HepG2 (cell line): Measurements from ENCODE around the gene PVR. TPM values are rescaled to one million over a fixed set of nuclear protein-coding genes. Genes with fewer than 3 reads are reported as not detected.

Experiments
- ATAD3A ChIP-seq: sonication (generic); formaldehyde crosslinking; IDR thresholded peaks from 2 replicates; pipeline ENCODE4 v1.4.0; 2020; ENCODE audit warnings: missing genetic modification reagents
- E2F1 ChIP-seq: sonication (generic); formaldehyde crosslinking; IDR thresholded peaks from 2 replicates; pipeline ENCODE4 v1.5.0; 2020; ENCODE audit warnings: missing genetic modification reagents
- HNRNPUL1 ChIP-seq: fragments of 200-400 bp; formaldehyde crosslinking; IDR thresholded peaks from 2 replicates; pipeline ENCODE4 v1.6.1; 2017; ENCODE audit warnings: low read depth, mild to moderate bottlenecking, low read length, moderate library complexity
- LCORL ChIP-seq, 2 experiments: fragments of 450-650 bp in 1 of 2; sonication (generic) in 1 of 2; formaldehyde crosslinking in 1 of 2; IDR thresholded peaks; 2 replicates each; pipeline versions ENCODE4 v1.5.0 to v1.6.1; 2017 to 2020; ENCODE audit warnings: antibody characterized with exemption in 1 of 2, missing genetic modification reagents in 1 of 2
- MBD4 ChIP-seq: IDR thresholded peaks from 2 replicates; pipeline ENCODE4 v1.6.1; 2012; ENCODE audit warnings: low read length, inconsistent platforms, borderline replicate concordance
- NFE2L1 ChIP-seq: sonication (generic); formaldehyde crosslinking; IDR thresholded peaks from 2 replicates; pipeline ENCODE4 v1.4.0; 2020; ENCODE audit warnings: missing genetic modification reagents, mild to moderate bottlenecking, borderline replicate concordance
- PITX1 ChIP-seq: sonication (generic); formaldehyde crosslinking; IDR thresholded peaks from 2 replicates; pipeline ENCODE4 v1.5.1; 2020; ENCODE audit warnings: mild to moderate bottlenecking, missing genetic modification reagents
- RBFOX2 ChIP-seq: fragments of 200-400 bp; formaldehyde crosslinking; IDR thresholded peaks from 2 replicates; pipeline ENCODE4 v1.6.1; 2017; ENCODE audit warnings: low read depth, mild to moderate bottlenecking, low read length
- SOX6 ChIP-seq, 2 experiments: fragments of 450-650 bp in 1 of 2; sonication (generic) in 1 of 2; formaldehyde crosslinking in 1 of 2; IDR thresholded peaks; 2 replicates each; pipeline versions ENCODE4 v1.4.0 to v1.6.1; 2017 to 2020; ENCODE audit warnings: antibody characterized with exemption in 1 of 2, mild to moderate bottlenecking in 1 of 2, missing genetic modification reagents in 1 of 2
- SP2 ChIP-seq: sonication (generic); formaldehyde crosslinking; IDR thresholded peaks from 2 replicates; pipeline ENCODE4 v1.5.1; 2020; ENCODE audit warnings: mild to moderate bottlenecking, missing genetic modification reagents
- TFDP1 ChIP-seq: IDR thresholded peaks from 2 replicates; pipeline ENCODE4 v1.6.1; 2016; ENCODE audit warnings: missing compliant biosample characterization, missing genetic modification reagents, borderline replicate concordance
- TP53 ChIP-seq: sonication (generic); formaldehyde crosslinking; conservative IDR thresholded peaks from 2 replicates; pipeline ENCODE4 v1.4.0; 2020; ENCODE audit warnings: missing genetic modification reagents
- ZFP90 ChIP-seq: sonication (generic); formaldehyde crosslinking; IDR thresholded peaks from 2 replicates; pipeline ENCODE4 v1.8.0; 2022; ENCODE audit warnings: missing genetic modification reagents, mild to moderate bottlenecking, inconsistent platforms, borderline replicate concordance
- ZNF800 ChIP-seq: sonication (generic); formaldehyde crosslinking; IDR thresholded peaks from 2 replicates; pipeline ENCODE4 v1.4.0; 2020; ENCODE audit warnings: missing genetic modification reagents
- polyA plus RNA-seq, 8 experiments: library from polyadenylated mRNA; depleted of rRNA in 3 of 8; stranded (reverse) in 7 of 8; unstranded in 1 of 8; fragments of >200 nt; fragmentation: Illumina TruSeq in 4 of 8; extraction: Trizol in 4 of 8; gene quantifications; 2 replicates each; pipeline versions ENCODE4 v1.2.1 to v1.2.3, GENCODE V29; 2011 to 2016; ENCODE audit warnings: low read depth in 4 of 8, missing spikeins in 1 of 8, mixed read lengths in 1 of 8; ENCODE audit not compliant: insufficient read depth in 1 of 8
- total RNA-seq, 5 experiments: library from RNA; depleted of rRNA; stranded (reverse); fragments of >200 nt; fragmentation: Illumina TruSeq; extraction: Trizol; gene quantifications; 2 replicates each; pipeline ENCODE4 v1.2.3, GENCODE V29; 2016; ENCODE audit warnings: low read depth in 1 of 5
- TF ChIP-seq, protein P1 (sequence below): fragments of 450-650 bp; IDR thresholded peaks from 2 replicates; pipeline ENCODE4 v1.6.1; 2017; ENCODE audit warnings: mild to moderate bottlenecking
- TF ChIP-seq, protein P2 (sequence below): sonication (generic); formaldehyde crosslinking; IDR thresholded peaks from 2 replicates; pipeline ENCODE4 v1.4.0; 2020; ENCODE audit warnings: mild to moderate bottlenecking, missing genetic modification reagents
- TF ChIP-seq, protein P3 (sequence below): sonication (generic); formaldehyde crosslinking; IDR thresholded peaks from 2 replicates; pipeline ENCODE4 v1.4.0; 2020; ENCODE audit warnings: missing genetic modification reagents

PVR gene
- total and polyA plus RNA-seq, 2 of the 13 experiments (the other 11 are each of a cell fraction or from before 2014, with no cell fraction given), result 43.4 to 46.6 TPM

- TF ChIP-seq, protein P1, sequence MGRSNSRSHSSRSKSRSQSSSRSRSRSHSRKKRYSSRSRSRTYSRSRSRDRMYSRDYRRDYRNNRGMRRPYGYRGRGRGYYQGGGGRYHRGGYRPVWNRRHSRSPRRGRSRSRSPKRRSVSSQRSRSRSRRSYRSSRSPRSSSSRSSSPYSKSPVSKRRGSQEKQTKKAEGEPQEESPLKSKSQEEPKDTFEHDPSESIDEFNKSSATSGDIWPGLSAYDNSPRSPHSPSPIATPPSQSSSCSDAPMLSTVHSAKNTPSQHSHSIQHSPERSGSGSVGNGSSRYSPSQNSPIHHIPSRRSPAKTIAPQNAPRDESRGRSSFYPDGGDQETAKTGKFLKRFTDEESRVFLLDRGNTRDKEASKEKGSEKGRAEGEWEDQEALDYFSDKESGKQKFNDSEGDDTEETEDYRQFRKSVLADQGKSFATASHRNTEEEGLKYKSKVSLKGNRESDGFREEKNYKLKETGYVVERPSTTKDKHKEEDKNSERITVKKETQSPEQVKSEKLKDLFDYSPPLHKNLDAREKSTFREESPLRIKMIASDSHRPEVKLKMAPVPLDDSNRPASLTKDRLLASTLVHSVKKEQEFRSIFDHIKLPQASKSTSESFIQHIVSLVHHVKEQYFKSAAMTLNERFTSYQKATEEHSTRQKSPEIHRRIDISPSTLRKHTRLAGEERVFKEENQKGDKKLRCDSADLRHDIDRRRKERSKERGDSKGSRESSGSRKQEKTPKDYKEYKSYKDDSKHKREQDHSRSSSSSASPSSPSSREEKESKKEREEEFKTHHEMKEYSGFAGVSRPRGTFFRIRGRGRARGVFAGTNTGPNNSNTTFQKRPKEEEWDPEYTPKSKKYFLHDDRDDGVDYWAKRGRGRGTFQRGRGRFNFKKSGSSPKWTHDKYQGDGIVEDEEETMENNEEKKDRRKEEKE, result no peak
- no peak for TF ChIP-seq ATAD3A (CRISPR knock-in tag)
- TF ChIP-seq, protein P2, sequence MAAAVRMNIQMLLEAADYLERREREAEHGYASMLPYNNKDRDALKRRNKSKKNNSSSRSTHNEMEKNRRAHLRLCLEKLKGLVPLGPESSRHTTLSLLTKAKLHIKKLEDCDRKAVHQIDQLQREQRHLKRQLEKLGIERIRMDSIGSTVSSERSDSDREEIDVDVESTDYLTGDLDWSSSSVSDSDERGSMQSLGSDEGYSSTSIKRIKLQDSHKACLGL (CRISPR knock-in tag), result no peak
- no peak for TF ChIP-seq E2F1 (CRISPR knock-in tag)
- TF ChIP-seq PITX1, result peak; percentile 81; the same call in 1 of the 2 replicates
- TF ChIP-seq ZFP90, result no peak
- TF ChIP-seq TFDP1, result no peak
- TF ChIP-seq ZNF800 (CRISPR knock-in tag), result no peak
- TF ChIP-seq NFE2L1 (CRISPR knock-in tag), result no peak
- TF ChIP-seq, protein P3, sequence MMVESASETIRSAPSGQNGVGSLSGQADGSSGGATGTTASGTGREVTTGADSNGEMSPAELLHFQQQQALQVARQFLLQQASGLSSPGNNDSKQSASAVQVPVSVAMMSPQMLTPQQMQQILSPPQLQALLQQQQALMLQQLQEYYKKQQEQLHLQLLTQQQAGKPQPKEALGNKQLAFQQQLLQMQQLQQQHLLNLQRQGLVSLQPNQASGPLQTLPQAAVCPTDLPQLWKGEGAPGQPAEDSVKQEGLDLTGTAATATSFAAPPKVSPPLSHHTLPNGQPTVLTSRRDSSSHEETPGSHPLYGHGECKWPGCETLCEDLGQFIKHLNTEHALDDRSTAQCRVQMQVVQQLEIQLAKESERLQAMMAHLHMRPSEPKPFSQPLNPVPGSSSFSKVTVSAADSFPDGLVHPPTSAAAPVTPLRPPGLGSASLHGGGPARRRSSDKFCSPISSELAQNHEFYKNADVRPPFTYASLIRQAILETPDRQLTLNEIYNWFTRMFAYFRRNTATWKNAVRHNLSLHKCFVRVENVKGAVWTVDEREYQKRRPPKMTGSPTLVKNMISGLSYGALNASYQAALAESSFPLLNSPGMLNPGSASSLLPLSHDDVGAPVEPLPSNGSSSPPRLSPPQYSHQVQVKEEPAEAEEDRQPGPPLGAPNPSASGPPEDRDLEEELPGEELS (CRISPR knock-in tag), result peak; percentile 91
- TF ChIP-seq TP53 (CRISPR knock-in tag), result no peak
- TF ChIP-seq SP2, result no peak
- no peak for TF ChIP-seq RBFOX2
- TF ChIP-seq MBD4, result no peak
- no peak for TF ChIP-seq HNRNPUL1
- TF ChIP-seq LCORL (IDR thresholded peaks at IDR 0.05), result no peak
- TF ChIP-seq LCORL (CRISPR knock-in tag; IDR thresholded peaks at IDR 0.05), result peak; percentile 90
- TF ChIP-seq SOX6 (IDR thresholded peaks at IDR 0.05), result no peak
- peak; percentile 67 for TF ChIP-seq SOX6 (CRISPR knock-in tag; IDR thresholded peaks at IDR 0.05)
Measured at GRCh38 chr19:44596428-44597130, 47.1 kb upstream of the PVR start (continued).
